ENCODE data around the gene PRKCG. TPM values are rescaled to one million over a fixed set of nuclear protein-coding genes. Genes with fewer than 3 reads are reported as not detected.

PRKCG gene
- total and polyA plus RNA-seq, 7 donors = 0.01 TPM; not detected in 6

GRCh38 chr19:53865918-53866864 lies 15.8 kb upstream of the PRKCG start:
- no peaks in the 10 kb centered on the region for H3K4me1 ChIP-seq

GRCh38 chr19:53866865-53867224 lies 15.2 kb upstream of the PRKCG start:
- ATAC-seq (no peak), DNase-seq (peak in 1 of 2 donors; percentile 56)
- WGBS, 3 donors = 10 to 22% (median 15%) methylated on average over 14 of the region's 14 CpGs
- Histone ChIP-seq H3K4me1 (no peaks in the 10 kb centered on the region), H3K4me3 (peak overlapping the region; percentile 73), H3K36me3 (ENCODE audit: insufficient read depth in 1 of 2, low read depth in 1 of 2) (no peaks in the 10 kb centered on the region), H3K27ac (peak overlapping the region; percentile 63), H3K9me3 (no peaks in the 10 kb centered on the region), H3K27me3 (ENCODE audit: insufficient read depth in 3 of 3, low read length in 2 of 3) (peaks cover 0 to 32% (median 1%) of the 10 kb centered on the region in 3 donors)
- intact Hi-C loops (cut with DNase I) = no loop called here
- no peak for TF ChIP-seq CTCF (IDR thresholded peaks at IDR 0.05)

More at GRCh38 chr19:53865918-53866864, 15.8 kb upstream of the PRKCG start:
- WGBS, 3 donors = 2 to 4% (median 2%) methylated on average over 50 of the region's 50 CpGs
- DNase-seq = peak; percentile 83 to 89
- TF ChIP-seq CTCF (IDR thresholded peaks at IDR 0.05) = no peak
- Histone ChIP-seq H3K27me3 (ENCODE audit: insufficient read depth in 3 of 3, low read length in 2 of 3) (peaks cover 0 to 32% (median 1%) of the 10 kb centered on the region in 3 donors), H3K9me3 (no peaks in the 10 kb centered on the region), H3K36me3 (ENCODE audit: insufficient read depth in 1 of 2, low read depth in 1 of 2) (no peaks in the 10 kb centered on the region), H3K4me3 (peak overlapping the region; percentile 73), H3K27ac (peak overlapping the region; percentile 63)
- intact Hi-C loops (cut with DNase I) = no loop called here
- peak in 3 of 4 donors; percentile 14 to 46 (median 30) for ATAC-seq

- DNase-seq (peak; percentile 98), ATAC-seq (peak; percentile 77 to 86 (median 84))
- peaks cover 0 to 32% (median 1%) of the 10 kb centered on the region in 3 donors for H3K27me3 ChIP-seq (ENCODE audit: insufficient read depth in 3 of 3, low read length in 2 of 3)
- peak within 1 kb of the TSS; percentile 80 for H3K27ac ChIP-seq
- no peaks in the 10 kb centered on the region for H3K4me1 ChIP-seq
- intact Hi-C loops (cut with DNase I) = no loop called here
- WGBS, 3 donors = 1 to 4% (median 2%) methylated on average over 24 to 37 of the region's 37 CpGs
- no peak for TF ChIP-seq CTCF (IDR thresholded peaks at IDR 0.05)
- H3K9me3 ChIP-seq = no peaks in the 10 kb centered on the region
- no peaks in the 10 kb centered on the region for H3K36me3 ChIP-seq (ENCODE audit: insufficient read depth in 1 of 2, low read depth in 1 of 2)
- peak within 1 kb of the TSS; percentile 73 for H3K4me3 ChIP-seq
Measured at GRCh38 chr19:53867225-53868090, 14.5 kb upstream of the PRKCG start, which contains the start of gene MYADM. TSS of gene MYADM (plus strand) at chr19:53867883. CDS start at chr19:53873530, 5,647 bp downstream.

- H3K4me1 ChIP-seq = no peaks in the 10 kb centered on the region
- H3K4me3 ChIP-seq = peak overlapping the region; percentile 73
- intact Hi-C loops (cut with DNase I) = no loop called here
- WGBS, 3 donors = 0% methylated on average over 20 to 35 of the region's 37 CpGs
- H3K27me3 ChIP-seq (ENCODE audit: insufficient read depth in 3 of 3, low read length in 2 of 3) = peaks cover 0 to 32% (median 1%) of the 10 kb centered on the region in 3 donors
- H3K9me3 ChIP-seq = no peaks in the 10 kb centered on the region
- no peaks in the 10 kb centered on the region for H3K36me3 ChIP-seq (ENCODE audit: insufficient read depth in 1 of 2, low read depth in 1 of 2)
- H3K27ac ChIP-seq = peak overlapping the region; percentile 80
- TF ChIP-seq CTCF (IDR thresholded peaks at IDR 0.05) = no peak
- ATAC-seq (peak in 3 of 4 donors; percentile 23 to 38 (median 31)), DNase-seq (peak; percentile 68 to 81)
Measured at GRCh38 chr19:53868091-53868891, 13.7 kb upstream of the PRKCG start.
